CD4-positive, alpha-beta T cell treated with Interleukin-10 for 1 hour (primary cell): ENCODE results near the gene STXBP6.
"Not testable (repeated sequence)": the region's sequence is repeated elsewhere in the genome, so short reads cannot be mapped to it uniquely, and the experiment has no call there.

Source experiments
- DNase-seq: peaks from one replicate; pipeline ENCODE4 v3.0.0-alpha.2; 2020

The STXBP6 gene

GRCh38 chr14:24817212-24818057 lies 232.5 kb downstream of the STXBP6 start:
- no peak for DNase-seq

DNA sequence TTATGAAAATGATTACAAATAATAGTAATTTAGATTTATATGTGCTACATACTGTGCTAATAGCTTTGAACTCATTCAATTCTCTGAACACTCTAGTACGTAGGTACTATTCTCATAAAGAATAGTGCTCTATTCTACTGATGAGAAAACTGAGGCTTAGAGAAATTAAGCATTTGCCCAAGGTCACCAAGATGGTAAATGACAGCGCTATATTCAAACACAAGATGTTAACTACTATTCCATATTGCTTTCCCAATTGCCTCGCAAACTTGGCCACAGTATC lies 233.1 kb downstream of the STXBP6 start:
- DNase-seq: no peak

- no peak for DNase-seq
These were observed 233.7 kb downstream of the STXBP6 start for GRCh38 chr14:24816011-24816928.

GRCh38 chr14:24815543-24815942 lies 234.4 kb downstream of the STXBP6 start:
- DNase-seq: no peak

GRCh38 chr14:24814944-24815343 lies 235.0 kb downstream of the STXBP6 start:
- no peak for DNase-seq

GRCh38 chr14:24814346-24814745 lies 235.6 kb downstream of the STXBP6 start:
- DNase-seq: no peak

DNA sequence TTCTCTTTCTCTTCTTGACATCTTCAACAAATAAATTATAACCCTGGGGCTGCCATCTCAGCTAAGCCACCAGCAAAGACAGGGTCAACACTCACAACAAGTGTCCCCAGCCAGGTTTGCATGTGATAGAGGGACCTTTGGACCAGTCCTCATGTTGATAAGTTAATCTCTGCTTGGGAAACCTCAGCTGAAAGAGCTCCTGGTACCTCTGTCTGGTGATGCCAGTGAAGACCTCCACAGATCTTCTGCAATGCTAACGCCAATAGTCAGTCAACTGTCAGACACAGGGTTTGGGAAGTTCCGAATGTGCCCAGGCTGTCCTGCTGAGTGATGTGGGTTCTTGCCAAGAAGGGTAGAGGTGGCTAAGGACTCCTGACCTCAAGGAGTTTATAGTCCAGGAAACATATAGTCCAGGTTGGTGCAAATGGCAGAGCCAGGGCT lies 236.1 kb downstream of the STXBP6 start:
- no peak for DNase-seq

- no peak for DNase-seq
These were observed 236.7 kb downstream of the STXBP6 start for GRCh38 chr14:24813089-24813815.

DNA sequence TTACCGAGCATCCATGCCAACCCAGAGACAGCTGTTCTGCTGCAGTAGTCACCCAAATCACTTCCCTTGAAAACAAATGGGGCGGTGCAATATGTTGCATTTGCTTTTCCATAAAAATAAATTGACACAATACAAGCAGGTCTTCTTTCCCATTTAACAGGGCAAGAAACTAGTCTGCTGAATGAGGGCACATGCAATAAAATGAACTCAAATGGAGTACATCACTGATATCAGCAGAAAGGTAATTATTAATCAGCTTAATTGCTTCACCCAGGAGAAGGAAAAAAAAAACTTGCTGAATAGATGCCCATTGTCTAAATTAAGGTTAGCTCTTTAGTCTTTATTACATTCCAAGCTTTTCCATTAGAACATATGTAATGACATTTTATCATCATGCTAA lies 240.8 kb downstream of the STXBP6 start:
- no peak for DNase-seq

DNA sequence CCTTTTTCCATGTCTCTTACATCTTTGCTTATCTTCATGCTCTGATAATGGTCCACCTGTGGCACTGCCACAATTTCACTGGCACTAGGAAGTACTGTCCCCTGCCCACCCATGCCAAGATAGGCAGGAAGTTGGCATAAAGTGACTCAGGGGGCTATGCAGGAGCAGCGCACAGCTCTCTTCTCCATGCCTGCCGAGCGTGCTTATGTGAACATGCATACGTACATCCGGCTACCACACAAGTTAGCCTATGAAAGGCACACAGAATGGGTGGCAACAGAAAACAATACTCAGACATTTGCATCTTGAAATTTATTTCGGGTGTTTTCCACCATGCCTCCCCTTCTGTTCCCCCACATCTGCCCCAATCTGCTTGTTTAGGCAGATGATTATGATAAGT lies 241.5 kb downstream of the STXBP6 start:
- DNase-seq: no peak

DNA sequence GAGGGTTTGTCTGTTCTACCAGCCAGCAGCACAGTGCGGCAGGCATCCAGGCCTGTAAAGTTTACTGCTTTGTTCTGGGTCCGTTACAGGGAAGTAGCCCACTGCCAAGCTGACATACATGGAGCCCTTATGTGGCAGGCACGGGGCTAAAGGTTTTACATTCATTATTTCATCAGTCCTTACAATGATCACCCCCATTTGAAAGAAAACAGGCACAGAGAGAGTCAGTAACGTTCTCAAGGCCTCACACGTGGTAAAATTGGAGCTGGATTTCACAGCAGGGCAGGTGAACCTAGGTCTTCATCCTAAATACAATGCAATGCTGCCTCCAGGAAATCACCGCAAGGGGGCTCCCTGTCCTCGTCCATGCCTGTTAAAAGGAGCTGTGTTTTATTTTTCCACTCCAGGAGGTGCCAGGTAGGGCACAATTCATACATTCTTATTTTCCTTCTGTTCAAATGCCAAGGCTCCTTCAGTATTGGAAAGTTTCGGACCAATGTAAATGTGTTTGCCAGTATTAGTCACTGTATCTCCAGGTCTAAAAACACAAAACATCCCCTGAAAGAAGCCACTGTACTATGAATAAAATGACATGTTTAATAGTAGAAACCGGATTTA lies 243.8 kb downstream of the STXBP6 start:
- peak; percentile 30 for DNase-seq

GRCh38 chr14:24804552-24805212 lies 245.3 kb downstream of the STXBP6 start:
- no peak for DNase-seq

- DNase-seq: no peak
These were observed 245.9 kb downstream of the STXBP6 start for GRCh38 chr14:24803933-24804494.

GRCh38 chr14:24803426-24803825 lies 246.5 kb downstream of the STXBP6 start:
- not testable (repeated sequence) for DNase-seq

GRCh38 chr14:24802236-24802635 lies 247.7 kb downstream of the STXBP6 start:
- no peak for DNase-seq

GRCh38 chr14:24801024-24801423 lies 248.9 kb downstream of the STXBP6 start:
- no peak for DNase-seq

GRCh38 chr14:24798911-24799462 lies 251.0 kb downstream of the STXBP6 start:
- no peak for DNase-seq

DNA sequence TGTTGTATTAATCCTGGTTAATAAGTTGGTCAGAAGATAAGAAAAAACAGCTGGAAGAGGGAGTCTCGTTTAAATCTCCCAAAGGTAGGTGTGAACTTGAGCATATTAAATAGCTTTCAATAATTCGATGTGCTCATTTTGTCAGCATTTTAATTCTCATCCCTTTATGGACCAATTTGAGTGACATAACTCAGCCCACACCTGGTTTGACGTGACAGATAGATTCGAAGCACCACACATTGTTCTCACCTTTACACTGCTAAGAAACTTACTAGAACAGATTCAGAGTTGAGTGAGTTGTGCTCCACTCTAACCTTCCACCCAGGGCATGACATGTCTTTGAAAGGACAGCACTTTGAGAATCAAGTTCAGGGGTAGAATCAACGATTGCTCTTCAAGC lies 254.5 kb downstream of the STXBP6 start:
- no peak for DNase-seq

- no peak for DNase-seq
These were observed 255.2 kb downstream of the STXBP6 start for GRCh38 chr14:24794644-24795305.

DNA sequence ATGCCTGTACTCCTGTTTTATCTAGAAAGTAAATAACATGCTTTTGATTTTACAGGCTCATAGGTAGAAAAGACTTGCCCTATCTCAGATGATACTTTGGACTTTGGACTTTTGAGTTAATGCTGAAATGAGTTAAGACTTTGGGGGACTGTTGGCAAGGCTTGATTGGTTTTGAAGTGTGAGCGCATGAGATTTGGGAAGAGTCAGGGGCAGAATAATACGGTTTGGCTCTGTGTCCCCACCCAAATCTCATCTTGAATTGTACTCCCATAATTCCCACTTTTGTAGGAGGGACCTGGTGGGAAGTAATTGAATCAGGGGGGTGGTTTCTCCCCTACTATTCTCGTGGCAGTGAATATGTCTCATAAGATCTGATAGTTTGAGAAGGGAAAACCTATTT lies 259.8 kb downstream of the STXBP6 start:
- DNase-seq: no peak

DNA sequence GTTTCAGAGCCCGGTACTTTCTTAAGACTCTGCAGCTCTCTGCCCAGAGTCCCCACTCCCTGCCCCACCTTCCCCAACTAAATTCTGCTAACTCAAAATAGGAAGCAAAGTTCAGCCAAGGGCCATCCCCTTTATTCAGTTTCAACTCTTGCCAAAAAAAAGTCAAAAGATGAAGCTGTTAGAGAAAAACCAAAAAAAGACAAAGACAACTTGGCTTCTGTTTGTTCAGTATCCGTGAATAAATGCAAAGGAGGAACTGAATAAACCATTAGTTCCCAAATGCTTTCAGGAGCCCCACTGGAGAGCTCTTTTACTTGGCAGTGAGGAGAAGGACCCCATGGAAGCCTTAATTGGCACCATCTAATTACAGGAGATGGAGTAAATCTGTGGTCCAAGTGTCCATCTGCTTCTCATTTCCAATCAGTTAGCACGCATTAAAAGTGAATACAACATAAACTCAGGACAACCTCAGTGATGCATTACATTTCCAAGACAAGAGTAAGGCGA lies 260.5 kb downstream of the STXBP6 start:
- no peak for DNase-seq
